K562 (cell line): ENCODE data around the gene ZNF516. TPM values are rescaled to one million over a fixed set of nuclear protein-coding genes. Genes with fewer than 3 reads are reported as not detected.

Source experiments
- ATAC-seq: fragments of 200-7000 bp; cut with Tn5 transposase; 3 replicates; pipeline ENCODE4 v1.9.1; 2020; ENCODE audit warnings: moderate library complexity
- BruUV-seq: library from RNA; stranded (reverse); fragments of 400-500 nt; replicated peaks from 2 replicates; lab custom pipeline; 2021; lab: Mats Ljungman, UMichigan
- CTCF ChIA-PET: fragments of 300-600 bp; formaldehyde crosslinking; extraction: SDS; loops from one replicate; lab custom pipeline; 2021; ENCODE audit warnings: low intra/inter-chr PET ratio; lab: Yijun Ruan, JAX
- POLR2A ChIA-PET: fragments of 300-600, 350-650 bp; sonication (Branson Sonifier 250); formaldehyde crosslinking; extraction: SDS; loops from one replicate; lab custom pipeline; 2021; ENCODE audit warnings: antibody characterized with exemption, inconsistent platforms; lab: Yijun Ruan, JAX
- DNase-seq, 4 experiments: peaks; one replicate each; pipeline versions ENCODE4 v3.0.0 to v3.0.0-alpha.2; 2011 to 2018; ENCODE audit warnings: low spot score in 3 of 4, mixed read lengths in 3 of 4; ENCODE audit errors: extremely low read depth in 1 of 4
- FAIRE-seq: peaks from 2 replicates; lab custom pipeline; 2011; peaks lifted over from hg19 to GRCh38; lab: Jason Lieb, UNC
- H2AFZ ChIP-seq: 2 replicates; pipeline ENCODE4 v1.6.0; 2011; ENCODE audit warnings: low read depth, low read length, control low read depth, inconsistent platforms
- H3K27ac ChIP-seq: fragments of 200-600 bp; 3 replicates; pipeline ENCODE4 v1.8.0; 2011; ENCODE audit warnings: low read depth, mild to moderate bottlenecking, control low read depth, inconsistent platforms, low read length, moderate library complexity, mixed read lengths; ENCODE audit errors: extremely low read depth
- H3K27me3 ChIP-seq, 2 experiments: fragments of 300-600 bp in 1 of 2; 2 replicates in 1 of 2; 3 replicates in 1 of 2; pipeline versions ENCODE4 v1.6.0 to v1.8.0; 2011; ENCODE audit warnings: inconsistent platforms in 2 of 2, low read length in 2 of 2, mild to moderate bottlenecking in 1 of 2, mixed read lengths in 1 of 2, moderate library complexity in 1 of 2; ENCODE audit not compliant: control insufficient read depth in 2 of 2, insufficient read depth in 2 of 2
- H3K36me3 ChIP-seq: fragments of 300-600 bp; 3 replicates; pipeline ENCODE4 v1.8.0; 2011; ENCODE audit warnings: mild to moderate bottlenecking, low read length, inconsistent platforms; ENCODE audit not compliant: control insufficient read depth, insufficient read depth
- H3K4me1 ChIP-seq, 2 experiments: fragments of 200-600 bp in 1 of 2; replicated peaks in 1 of 2; 2 replicates in 1 of 2; 3 replicates in 1 of 2; pipeline versions ENCODE4 v1.5.1 to v1.8.0; 2011; ENCODE audit warnings: inconsistent platforms in 2 of 2, low read length in 2 of 2, mild to moderate bottlenecking in 1 of 2, mixed read lengths in 1 of 2, moderate library complexity in 1 of 2; ENCODE audit not compliant: control insufficient read depth in 2 of 2, insufficient read depth in 2 of 2
- H3K4me2 ChIP-seq: 2 replicates; pipeline ENCODE4 v1.6.1; 2011; ENCODE audit warnings: low read length, control low read depth, inconsistent platforms, mixed read lengths; ENCODE audit not compliant: insufficient read depth
- H3K4me3 ChIP-seq: fragments of 200-600 bp; sonication (generic), shearing (Covaris generic); 2 replicates; pipeline ENCODE4 v1.5.1; 2016; ENCODE audit warnings: control low read depth, inconsistent platforms
- H3K79me2 ChIP-seq: fragments of 200-600 bp; 3 replicates; pipeline ENCODE4 v1.8.0; 2011; ENCODE audit warnings: low read length, inconsistent platforms; ENCODE audit not compliant: control insufficient read depth, insufficient read depth
- H3K9ac ChIP-seq, 2 experiments: 2 replicates each; pipeline versions ENCODE4 v1.6.0 to v1.6.1; 2011; ENCODE audit warnings: low read depth in 2 of 2, low read length in 2 of 2, control low read depth in 1 of 2, inconsistent platforms in 1 of 2, mild to moderate bottlenecking in 1 of 2, mixed read lengths in 1 of 2; ENCODE audit not compliant: insufficient read depth in 1 of 2
- H3K9me1 ChIP-seq: one replicate; pipeline ENCODE4 v1.6.0; 2011; ENCODE audit warnings: inconsistent platforms, mild to moderate bottlenecking, low read length, moderate library complexity; ENCODE audit not compliant: control insufficient read depth, insufficient read depth
- H3K9me3 ChIP-seq: replicated peaks from 2 replicates; pipeline ENCODE4 v1.5.1; 2011; ENCODE audit warnings: low read depth, low read length, inconsistent platforms; ENCODE audit not compliant: control insufficient read depth, insufficient read depth
- H4K20me1 ChIP-seq: replicated peaks from 2 replicates; pipeline ENCODE4 v1.6.1; 2011; ENCODE audit warnings: low read length, inconsistent platforms, mixed read lengths; ENCODE audit not compliant: control insufficient read depth, insufficient read depth
- RBM15 ChIP-seq: fragments of 200-400 bp; formaldehyde crosslinking; IDR thresholded peaks from 2 replicates; pipeline ENCODE4 v1.6.1; 2018; ENCODE audit warnings: mild to moderate bottlenecking, low read length, moderate library complexity; ENCODE audit not compliant: insufficient read depth
- STAG1 ChIP-seq: sonication (generic); formaldehyde crosslinking; IDR thresholded peaks from 2 replicates; pipeline ENCODE4 v1.5.0; 2020; ENCODE audit warnings: missing genetic modification reagents, borderline replicate concordance
- TOE1 ChIP-seq, 2 experiments: fragments of 450-650 bp in 1 of 2; sonication (generic) in 1 of 2; formaldehyde crosslinking in 1 of 2; IDR thresholded peaks; 2 replicates each; pipeline versions ENCODE4 v1.7.1 to v1.8.0; 2016 to 2022; ENCODE audit warnings: borderline replicate concordance in 2 of 2, mild to moderate bottlenecking in 2 of 2, antibody characterized with exemption in 1 of 2, inconsistent platforms in 1 of 2, low read depth in 1 of 2, missing genetic modification reagents in 1 of 2, moderate library complexity in 1 of 2
- ZBED1 ChIP-seq: IDR thresholded peaks from 2 replicates; pipeline ENCODE4 v1.6.1; 2014
- WGBS: fragments of 100-300 bp; shearing (Covaris generic); methylation state at CpG from one replicate; pipeline ENCODE4 v1.1.6; 2016; ENCODE audit warnings: low coverage, mixed read lengths; ENCODE audit not compliant: insufficient coverage; ENCODE audit errors: missing lambda C conversion rate; 5-methylcytosine and 5-hydroxymethylcytosine counted together
- in situ Hi-C: fragments of 300-500 bp; cut with MboI; formaldehyde crosslinking; loops from 4 replicates; pipeline ENCODE4 v1.15.0; 2018; ENCODE audit warnings: inconsistent platforms, mixed read lengths
- intact Hi-C: fragments of 100-400 bp; cut with micrococcal nuclease; formaldehyde crosslinking; loops from 2 replicates; pipeline ENCODE4 v1.14.2; 2022
- polyA plus RNA-seq, 8 experiments: library from polyadenylated mRNA; depleted of rRNA in 4 of 8; stranded (reverse) in 5 of 8; unstranded in 3 of 8; fragments of >200 nt; fragmentation: Nextera tagmentation in 2 of 8; fragmentation: Illumina TruSeq in 1 of 8; extraction: Ambion mirVana in 2 of 8; extraction: Trizol in 1 of 8; gene quantifications; 2 replicates each; pipeline versions ENCODE4 v1.2.1 to v1.2.3, GENCODE V29; 2011 to 2014; ENCODE audit warnings: inconsistent platforms in 1 of 8, missing spikeins in 1 of 8
- total RNA-seq, 7 experiments: library from RNA; depleted of rRNA in 6 of 7; stranded (reverse); fragments of >200 nt in 6 of 7; fragmentation: Illumina TruSeq in 2 of 7; extraction: Trizol in 2 of 7; gene quantifications; 2 replicates each; pipeline versions ENCODE4 v1.2.1 to v1.2.3, GENCODE V29; 2011 to 2021; ENCODE audit warnings: low replicate concordance in 1 of 7
- TF ChIP-seq, protein P1 (sequence below): fragments of 250-450 bp; sonication (Bioruptor Pico); IDR thresholded peaks from 2 replicates; pipeline ENCODE4 v1.6.1; 2021; ENCODE audit warnings: mild to moderate bottlenecking

The ZNF516 gene
- total and polyA plus RNA-seq, 9 of the 15 experiments (the other 6 are each of a cell fraction or from before 2014, with no cell fraction given) = 0.04 to 0.20 (median 0.08) TPM; not detected in 3

DNA sequence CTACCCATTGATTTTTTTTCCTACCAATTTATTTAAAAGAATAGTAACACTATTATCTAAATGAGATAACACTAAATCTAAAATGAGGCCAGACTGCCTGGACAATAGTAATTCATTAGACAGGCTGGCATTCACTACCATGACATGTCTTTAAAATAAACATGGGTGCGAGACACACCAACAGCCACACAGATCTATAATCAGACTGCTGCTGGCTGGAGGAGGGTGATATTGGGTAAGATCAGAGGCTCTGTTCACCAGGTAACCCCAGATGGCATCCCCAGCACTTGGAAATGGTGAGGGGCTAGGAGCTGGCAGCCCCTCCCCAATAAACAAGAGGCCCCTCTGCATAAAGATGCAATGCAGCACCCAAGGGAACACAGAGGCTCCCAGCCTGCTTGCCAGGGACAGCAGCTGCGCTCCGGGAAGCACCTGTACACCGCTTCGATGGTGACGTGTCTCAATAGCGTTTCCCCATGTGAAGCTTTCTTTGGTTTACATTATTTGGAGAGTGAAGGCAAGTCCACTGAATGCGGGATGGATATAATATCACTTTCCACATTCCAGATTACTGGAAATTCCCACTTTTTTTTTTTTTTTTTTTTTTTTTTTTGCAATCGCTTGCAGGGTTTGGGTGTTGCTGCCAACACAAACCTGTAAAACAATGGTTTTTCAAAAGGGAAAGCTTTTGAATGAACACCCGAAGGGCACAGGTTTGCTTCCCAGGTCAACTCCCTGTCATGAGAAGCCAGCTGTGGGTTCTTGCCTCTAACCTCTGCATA, 159.0 kb downstream of the ZNF516 start:
- no peak overlapping the region for H3K27ac ChIP-seq
- no peaks in the 10 kb centered on the region for H3K36me3 ChIP-seq
- no peak overlapping the region for H3K4me2 ChIP-seq
- no peak overlapping the region for H2AFZ ChIP-seq
- 0% methylated on average over 6 of the region's 10 CpGs for WGBS
- no peaks in the 10 kb centered on the region for H3K4me1 ChIP-seq
- no peak overlapping the region for H3K4me3 ChIP-seq
- POLR2A ChIA-PET = no interaction called here
- H3K79me2 ChIP-seq = no peaks in the 10 kb centered on the region
- in situ Hi-C loops (no loop called here), intact Hi-C loops (no loop called here)
- H3K9me3 ChIP-seq = no peaks in the 10 kb centered on the region
- CTCF ChIA-PET = no interaction called here
- no peaks in the 10 kb centered on the region for H3K27me3 ChIP-seq
- no TSS peak for BruUV-seq
- TF ChIP-seq TOE1 (IDR thresholded peaks at IDR 0.05; ENCODE audit: borderline replicate concordance) (no peak), TOE1 (CRISPR knock-in tag; IDR thresholded peaks at IDR 0.05; ENCODE audit: borderline replicate concordance, low read depth) (no peak), ZBED1 (no peak), STAG1 (CRISPR knock-in tag) (no peak), RBM15 (no peak)
- TF ChIP-seq, protein P1, sequence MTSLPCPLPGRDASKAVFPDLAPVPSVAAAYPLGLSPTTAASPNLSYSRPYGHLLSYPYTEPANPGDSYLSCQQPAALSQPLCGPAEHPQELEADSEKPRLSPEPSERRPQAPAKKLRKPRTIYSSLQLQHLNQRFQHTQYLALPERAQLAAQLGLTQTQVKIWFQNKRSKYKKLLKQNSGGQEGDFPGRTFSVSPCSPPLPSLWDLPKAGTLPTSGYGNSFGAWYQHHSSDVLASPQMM = no peak
- DNase-seq (no peak), ATAC-seq (no peak), FAIRE-seq (no peak)
- H4K20me1 ChIP-seq = no peaks in the 10 kb centered on the region
- no peak overlapping the region for H3K9ac ChIP-seq
- no peaks in the 10 kb centered on the region for H3K9me1 ChIP-seq
